SK-N-SH (cell line): ENCODE measurements around the gene UTY.

Source experiments
- ELF1 ChIP-seq: IDR thresholded peaks from 2 replicates; pipeline ENCODE4 v1.4.0; 2012
- EZH2phosphoT487 ChIP-seq: fragments of 200-600 bp; sonication (generic); IDR thresholded peaks from 2 replicates; pipeline ENCODE4 v1.6.1; 2017; ENCODE audit warnings: low read depth, mixed run types, mild to moderate bottlenecking, antibody characterized with exemption, moderate library complexity, borderline replicate concordance
- JUND ChIP-seq: IDR thresholded peaks from 2 replicates; pipeline ENCODE4 v1.4.0; 2012
- NFIC ChIP-seq: IDR thresholded peaks from 2 replicates; pipeline ENCODE4 v1.4.0; 2012; ENCODE audit warnings: borderline replicate concordance
- REST ChIP-seq: IDR thresholded peaks from 2 replicates; pipeline ENCODE4 v1.6.1; 2012; ENCODE audit warnings: mild to moderate bottlenecking, low read depth, low read length, moderate library complexity
- SMC3 ChIP-seq: IDR thresholded peaks from 2 replicates; pipeline ENCODE4 v1.6.1; 2012; ENCODE audit warnings: low read depth, low read length, improper control_type of control experiment
- TF ChIP-seq, protein P1 (sequence below): fragments of 200-600 bp; sonication (generic); IDR thresholded peaks from 2 replicates; pipeline ENCODE4 v1.6.1; 2017; ENCODE audit warnings: antibody characterized with exemption, mild to moderate bottlenecking, moderate library complexity

DNA sequence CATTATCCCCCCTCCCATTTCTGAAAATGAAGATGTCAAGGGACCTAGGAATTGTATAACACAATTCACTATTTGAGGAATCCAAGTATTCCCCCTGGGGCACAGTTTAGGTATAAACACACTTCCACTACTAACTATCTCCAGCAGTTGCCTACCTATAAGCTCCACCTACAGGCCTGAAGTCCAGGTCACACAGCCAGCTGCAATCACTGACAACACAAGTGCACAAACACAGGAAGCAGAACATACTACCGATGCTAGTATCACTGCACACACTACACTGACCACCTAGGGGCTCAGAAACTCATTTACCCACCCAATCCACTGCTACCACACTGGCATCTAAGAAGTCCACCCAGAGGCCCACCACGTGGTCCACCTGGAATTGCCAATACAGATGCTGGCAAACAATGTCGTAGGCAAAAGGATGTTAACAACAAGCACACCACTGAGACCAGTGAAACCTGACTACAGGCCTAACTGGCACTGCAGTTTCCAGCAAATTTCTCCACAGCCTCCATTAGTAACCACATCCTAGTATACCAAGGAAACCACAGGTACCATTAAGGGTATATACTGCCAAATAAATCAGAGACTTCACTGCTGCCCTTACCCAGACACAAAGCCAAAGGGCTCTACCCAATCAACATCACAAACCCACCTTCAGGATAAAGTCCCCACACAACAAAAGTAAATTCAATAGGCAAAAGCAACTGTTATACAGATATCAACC lies 47.4 kb downstream of the UTY start:
- no peak for TF ChIP-seq SMC3
- no peak for TF ChIP-seq REST
- no peak for TF ChIP-seq NFIC
- no peak for TF ChIP-seq JUND
- no peak for TF ChIP-seq EZH2phosphoT487
- TF ChIP-seq, protein P1, sequence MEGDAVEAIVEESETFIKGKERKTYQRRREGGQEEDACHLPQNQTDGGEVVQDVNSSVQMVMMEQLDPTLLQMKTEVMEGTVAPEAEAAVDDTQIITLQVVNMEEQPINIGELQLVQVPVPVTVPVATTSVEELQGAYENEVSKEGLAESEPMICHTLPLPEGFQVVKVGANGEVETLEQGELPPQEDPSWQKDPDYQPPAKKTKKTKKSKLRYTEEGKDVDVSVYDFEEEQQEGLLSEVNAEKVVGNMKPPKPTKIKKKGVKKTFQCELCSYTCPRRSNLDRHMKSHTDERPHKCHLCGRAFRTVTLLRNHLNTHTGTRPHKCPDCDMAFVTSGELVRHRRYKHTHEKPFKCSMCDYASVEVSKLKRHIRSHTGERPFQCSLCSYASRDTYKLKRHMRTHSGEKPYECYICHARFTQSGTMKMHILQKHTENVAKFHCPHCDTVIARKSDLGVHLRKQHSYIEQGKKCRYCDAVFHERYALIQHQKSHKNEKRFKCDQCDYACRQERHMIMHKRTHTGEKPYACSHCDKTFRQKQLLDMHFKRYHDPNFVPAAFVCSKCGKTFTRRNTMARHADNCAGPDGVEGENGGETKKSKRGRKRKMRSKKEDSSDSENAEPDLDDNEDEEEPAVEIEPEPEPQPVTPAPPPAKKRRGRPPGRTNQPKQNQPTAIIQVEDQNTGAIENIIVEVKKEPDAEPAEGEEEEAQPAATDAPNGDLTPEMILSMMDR, result no peak
- TF ChIP-seq ELF1, result no peak
